GM19035 (cell line): Measurements from ENCODE around the gene SIN3A.
"Not testable (repeated sequence)": the region's sequence is repeated elsewhere in the genome, so short reads cannot be mapped to it uniquely, and the experiment has no call there.

ENCODE experiments used
- ATAC-seq: cut with Tn5 transposase; IDR thresholded peaks from one replicate; pipeline ENCODE4 v1.9.1; 2021; ENCODE audit not compliant: unreplicated experiment

SIN3A gene

GRCh38 chr15:75383986-75384385 lies 67.5 kb downstream of the SIN3A start:
- ATAC-seq = not testable (repeated sequence)

GRCh38 chr15:75380773-75381172 lies 70.7 kb downstream of the SIN3A start:
- ATAC-seq = no peak

- ATAC-seq = no peak
Measured at GRCh38 chr15:75371901-75372688, 79.4 kb downstream of the SIN3A start.

- no peak for ATAC-seq
Measured at GRCh38 chr15:75371486-75371885, 80.0 kb downstream of the SIN3A start.

GRCh38 chr15:75369897-75370581 lies 81.5 kb downstream of the SIN3A start:
- ATAC-seq = no peak

GRCh38 chr15:75368689-75369239 lies 82.7 kb downstream of the SIN3A start:
- ATAC-seq = no peak

GRCh38 chr15:75367913-75368688 lies 83.4 kb downstream of the SIN3A start, which contains the start of gene MAN2C1:
Gene MAN2C1, minus strand, starts transcription at chr15:75368607. Its CDS starts 24 bp downstream, at chr15:75368583.
- ATAC-seq = peak; percentile 89

- no peak for ATAC-seq
Measured at GRCh38 chr15:75367406-75367912, 84.0 kb downstream of the SIN3A start.

- no peak for ATAC-seq
Measured at GRCh38 chr15:75367006-75367405, 84.5 kb downstream of the SIN3A start.

GRCh38 chr15:75366163-75366562 lies 85.3 kb downstream of the SIN3A start:
- ATAC-seq = no peak

- ATAC-seq = no peak
Measured at GRCh38 chr15:75364881-75365280, 86.6 kb downstream of the SIN3A start.

GRCh38 chr15:75363786-75364185 lies 87.7 kb downstream of the SIN3A start:
- ATAC-seq = no peak

GRCh38 chr15:75362642-75363249 lies 88.7 kb downstream of the SIN3A start:
- no peak for ATAC-seq

- no peak for ATAC-seq
Measured at GRCh38 chr15:75361989-75362641, 89.4 kb downstream of the SIN3A start.

- no peak for ATAC-seq
Measured at GRCh38 chr15:75361361-75361988, 90.0 kb downstream of the SIN3A start.

GRCh38 chr15:75360856-75361255 lies 90.6 kb downstream of the SIN3A start:
- no peak for ATAC-seq

- no peak for ATAC-seq
Measured at GRCh38 chr15:75360391-75360790, 91.1 kb downstream of the SIN3A start.

GRCh38 chr15:75359537-75360250 lies 91.8 kb downstream of the SIN3A start:
- no peak for ATAC-seq
